ENCODE measurements around the gene TMEM86A.

- no peak for TF ChIP-seq GATA2 (IDR thresholded peaks at IDR 0.05; ENCODE audit: low read depth, low read length)
- no peak for TF ChIP-seq GATA3 (IDR thresholded peaks at IDR 0.05; ENCODE audit: low read depth, low read length)
These were observed 46.7 kb downstream of the TMEM86A start for GRCh38 chr11:18745251-18745650.
